Activated gamma-delta T cell (primary cell): ENCODE measurements around the gene HIVEP3.

Source experiments
- DNase-seq: peaks from one replicate; lab custom pipeline; 2025; lab: John Stamatoyannopoulos, UW

The HIVEP3 gene

DNA sequence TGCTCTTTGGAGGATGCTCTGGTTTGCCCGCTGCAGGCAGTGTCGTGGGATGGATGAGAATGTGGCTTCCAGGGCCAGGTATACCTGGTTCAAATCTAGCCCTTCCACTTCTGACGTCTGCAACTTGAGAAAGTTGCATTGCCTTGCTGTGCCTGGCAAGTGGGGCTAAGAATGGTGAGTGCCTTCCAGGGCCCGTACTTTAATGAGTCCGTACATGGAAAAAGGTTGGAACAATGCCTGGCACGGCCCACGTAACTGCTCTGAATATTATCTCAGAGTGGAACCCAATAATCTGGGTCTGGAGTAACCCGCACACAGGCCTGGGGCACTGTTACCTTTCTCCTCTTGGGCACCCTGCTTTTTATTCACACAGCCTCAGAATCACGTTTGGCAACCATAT lies 287.6 kb downstream of the HIVEP3 start:
- DNase-seq, result no peak

DNA sequence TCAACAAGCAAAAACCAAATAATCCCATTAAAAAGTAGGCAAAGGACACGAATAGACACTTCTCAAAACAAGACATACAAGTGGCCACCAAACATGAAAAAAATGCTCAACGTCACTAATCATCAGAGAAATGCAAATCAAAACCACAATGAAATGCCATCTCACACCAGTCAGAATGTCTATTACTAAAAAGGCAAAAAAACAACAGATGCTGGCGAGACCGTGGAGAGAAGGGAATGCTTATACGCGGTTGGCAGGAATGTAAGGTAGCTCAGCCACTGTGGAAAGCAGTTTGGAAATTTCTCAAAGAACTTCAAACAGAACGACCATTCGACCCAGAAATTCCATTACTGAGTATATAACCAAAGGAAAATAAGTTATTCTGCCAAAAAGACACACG lies 289.2 kb downstream of the HIVEP3 start:
- no peak for DNase-seq

DNA sequence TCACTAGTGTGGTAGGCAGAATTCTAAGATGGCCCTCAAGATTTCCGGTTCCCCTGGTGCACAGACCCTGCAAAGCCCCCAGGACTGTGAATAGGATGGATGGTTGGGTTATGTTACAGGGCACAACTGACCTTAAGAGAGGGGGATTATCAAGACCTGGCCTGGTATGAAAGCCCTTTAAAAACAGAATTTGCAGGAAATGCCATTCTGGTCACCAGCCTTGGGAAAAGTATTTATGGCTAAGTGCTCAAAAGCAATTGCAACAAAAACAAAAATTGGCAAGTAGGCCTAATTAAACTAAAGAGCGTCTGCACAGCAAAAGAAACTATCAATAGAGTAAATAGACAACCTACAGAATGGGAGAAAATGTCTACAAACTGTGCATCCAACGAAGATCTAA lies 289.6 kb downstream of the HIVEP3 start:
- no peak for DNase-seq

DNA sequence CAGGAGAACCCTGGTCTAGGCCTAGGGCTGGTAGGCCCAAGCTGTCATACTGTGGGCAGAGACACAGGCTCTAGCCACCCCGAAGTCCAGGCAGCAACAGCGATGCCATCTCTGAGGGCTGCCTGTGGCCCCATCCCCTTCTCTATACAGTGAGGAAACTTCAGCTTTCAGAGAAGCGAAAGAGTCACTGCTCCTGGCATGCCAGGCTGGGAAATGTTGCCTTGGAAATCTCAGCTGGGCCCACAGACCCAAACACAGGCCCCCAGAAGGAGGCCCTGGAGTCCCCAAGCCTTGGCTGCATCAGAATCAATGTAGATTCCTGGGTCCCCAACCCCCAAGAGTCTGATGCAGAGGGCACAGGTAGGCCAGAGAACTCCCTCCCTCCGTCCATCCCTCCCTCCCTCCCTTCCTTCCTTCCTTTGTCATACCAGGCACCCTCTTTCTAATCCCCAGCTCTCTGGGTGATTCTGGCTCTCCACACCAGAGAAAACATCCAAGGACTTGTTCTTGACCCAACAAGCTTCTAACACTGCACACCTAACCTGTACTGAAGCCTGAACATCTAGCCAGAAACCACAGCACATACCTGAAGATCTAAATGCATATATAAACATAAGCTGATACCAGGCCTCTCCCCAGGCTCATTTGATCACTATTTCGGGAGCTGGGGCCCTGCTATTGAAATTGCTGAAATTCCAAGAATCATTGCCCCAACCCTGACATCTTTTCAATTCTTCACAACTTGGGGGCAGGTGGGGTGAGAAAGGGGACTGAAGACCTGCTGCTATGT lies 291.0 kb downstream of the HIVEP3 start:
- DNase-seq, result no peak

DNA sequence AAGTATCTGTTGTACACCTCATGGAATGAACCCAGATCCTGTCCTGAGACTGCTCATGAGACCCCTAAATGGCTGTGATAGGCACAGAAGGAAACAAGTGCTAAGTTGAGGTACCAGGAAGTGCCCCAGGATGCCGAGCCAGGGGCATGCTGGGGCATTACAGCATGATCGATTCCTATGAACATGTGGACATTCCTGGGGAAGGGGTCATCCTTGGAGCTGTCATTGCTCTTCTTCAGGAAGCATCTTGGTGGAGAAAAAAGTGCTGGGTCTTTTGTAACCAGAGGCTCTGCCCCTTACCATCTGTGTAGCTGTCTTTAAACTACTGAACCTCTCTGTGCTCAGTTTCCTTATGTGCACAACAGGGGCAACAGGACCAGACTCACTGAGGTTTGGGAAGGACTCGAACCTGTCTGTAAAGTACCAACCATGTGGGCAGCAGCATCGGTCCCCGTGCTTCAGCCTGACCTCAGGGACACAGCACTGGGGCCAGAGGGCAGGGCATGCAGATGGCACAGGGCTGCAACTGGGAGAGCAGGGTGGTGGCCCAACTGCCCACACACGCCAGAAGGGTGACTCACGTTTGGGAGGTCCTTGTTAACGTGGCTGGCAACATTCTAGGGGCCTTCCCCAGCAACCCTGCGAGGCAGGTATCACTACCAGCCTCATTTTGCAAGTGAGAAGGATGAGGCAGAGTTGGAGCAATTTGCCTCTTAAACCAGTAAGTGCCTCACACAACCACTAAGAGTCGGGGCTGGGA lies 291.9 kb downstream of the HIVEP3 start:
- no peak for DNase-seq

DNA sequence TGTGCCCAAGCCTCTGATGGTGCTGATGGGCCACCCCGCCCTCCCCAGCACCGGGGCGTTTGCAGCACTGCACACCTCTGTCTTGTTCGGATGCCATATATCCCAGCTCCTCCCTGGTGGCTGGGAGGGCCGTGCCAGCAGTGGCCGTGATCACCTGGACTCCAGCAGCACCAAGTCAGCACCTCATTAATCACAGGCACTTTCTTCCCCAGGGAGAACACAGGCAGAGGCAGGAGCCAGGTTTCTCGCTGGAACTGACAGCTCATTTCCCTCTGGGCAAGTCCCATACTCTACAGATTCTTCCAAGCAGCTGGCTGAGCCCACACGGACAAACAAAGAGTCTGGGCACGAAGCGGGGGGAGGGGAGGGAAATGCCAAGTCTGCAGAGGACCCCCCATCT lies 292.6 kb downstream of the HIVEP3 start:
- DNase-seq, result no peak

DNA sequence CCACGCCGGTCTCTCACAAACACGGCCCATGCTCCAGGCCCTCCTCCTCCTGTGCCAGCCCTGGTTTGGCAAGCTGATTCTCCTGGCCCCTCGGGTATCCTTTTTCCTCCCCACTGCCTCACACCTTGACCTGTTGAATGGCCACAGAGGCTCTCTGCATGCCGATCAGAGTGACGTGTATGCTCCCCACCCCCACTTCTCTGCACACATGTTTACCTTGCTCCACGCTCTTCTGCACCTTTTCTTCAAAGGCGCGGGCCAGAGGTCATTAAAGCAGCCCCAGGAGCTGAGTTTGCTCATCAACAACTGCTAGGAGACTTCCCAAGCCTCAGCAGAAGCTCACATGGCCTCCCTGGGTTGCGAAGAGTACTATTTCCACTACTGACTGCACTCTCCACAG lies 295.0 kb downstream of the HIVEP3 start:
- DNase-seq, result no peak

DNA sequence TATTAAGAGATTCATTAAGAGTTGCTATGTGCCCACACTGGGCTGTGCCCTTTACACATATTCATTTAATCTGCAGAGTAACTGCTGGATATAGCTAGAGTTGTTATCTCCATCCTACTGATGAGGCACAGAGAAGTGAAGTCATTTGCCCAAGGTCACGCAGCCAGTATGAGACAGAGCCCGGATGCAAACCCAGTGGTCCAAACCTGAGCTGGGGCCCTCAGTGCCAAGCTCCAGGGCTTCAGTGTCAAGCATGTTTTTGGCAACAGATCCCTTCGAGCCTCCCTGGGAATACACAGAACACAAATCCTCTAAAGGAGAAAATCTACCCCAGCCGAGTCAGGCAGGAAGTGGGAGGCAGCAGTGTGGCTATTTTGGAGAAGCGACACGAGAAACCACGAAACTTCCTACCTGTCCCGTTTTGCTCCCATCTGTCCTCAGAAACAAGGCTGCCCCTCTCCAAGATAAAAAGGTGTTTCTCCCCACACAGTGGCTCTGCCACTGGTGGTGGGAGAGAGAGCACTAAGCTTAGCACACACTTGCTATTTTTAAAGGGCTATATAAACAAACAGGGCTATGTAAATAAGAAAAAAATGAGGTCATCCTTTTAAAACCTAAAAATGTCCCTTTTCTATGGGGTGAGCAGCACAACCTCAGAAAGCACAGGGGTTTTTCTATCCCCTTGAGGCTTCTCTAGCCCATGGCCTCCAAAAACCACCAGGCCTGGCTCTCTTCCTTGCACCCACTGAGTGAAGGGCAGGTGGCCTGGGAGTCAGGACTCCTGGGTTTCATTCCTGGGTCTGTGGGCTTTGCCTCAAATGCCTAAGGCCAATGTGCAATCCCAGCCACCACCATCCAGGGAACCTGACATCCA lies 295.6 kb downstream of the HIVEP3 start:
- DNase-seq, result no peak

DNA sequence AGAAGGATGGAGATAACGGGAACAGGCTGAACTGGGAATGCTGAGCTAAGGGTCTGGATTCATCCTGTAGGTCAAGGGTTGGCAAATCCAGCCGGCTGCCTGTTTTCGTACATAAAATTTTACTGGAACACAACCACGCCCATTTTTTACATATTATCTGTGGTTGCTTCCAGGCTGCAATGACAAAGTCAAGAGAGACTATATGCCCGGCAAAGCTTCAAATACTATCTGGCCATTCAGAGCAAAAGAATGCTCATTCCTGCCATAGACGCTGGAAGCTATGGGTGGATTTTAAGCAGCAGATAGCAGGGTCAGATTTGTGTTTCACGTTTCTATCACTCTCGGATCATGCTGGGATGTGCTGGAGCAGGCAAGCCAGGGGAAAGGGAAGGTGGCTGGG lies 296.3 kb downstream of the HIVEP3 start:
- no peak for DNase-seq

DNA sequence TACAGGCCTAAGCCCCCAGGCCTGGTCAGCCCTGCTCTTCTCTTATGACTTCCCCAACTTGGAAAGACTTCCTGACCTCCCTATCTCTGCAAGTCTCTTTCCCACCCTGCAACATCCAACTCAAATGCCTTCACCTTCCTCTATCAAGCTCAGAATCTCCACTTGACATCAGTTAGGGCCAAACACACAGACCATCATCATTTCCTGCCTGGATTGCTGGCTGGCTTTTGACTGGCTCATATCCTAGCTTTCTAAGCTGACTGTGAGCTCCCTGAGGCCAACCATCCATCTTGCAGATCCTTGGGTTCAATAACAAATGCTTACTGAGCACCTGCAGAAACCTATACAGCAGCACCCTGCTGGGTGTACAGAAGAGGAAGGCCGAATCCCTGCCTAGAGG lies 296.9 kb downstream of the HIVEP3 start:
- no peak for DNase-seq

DNA sequence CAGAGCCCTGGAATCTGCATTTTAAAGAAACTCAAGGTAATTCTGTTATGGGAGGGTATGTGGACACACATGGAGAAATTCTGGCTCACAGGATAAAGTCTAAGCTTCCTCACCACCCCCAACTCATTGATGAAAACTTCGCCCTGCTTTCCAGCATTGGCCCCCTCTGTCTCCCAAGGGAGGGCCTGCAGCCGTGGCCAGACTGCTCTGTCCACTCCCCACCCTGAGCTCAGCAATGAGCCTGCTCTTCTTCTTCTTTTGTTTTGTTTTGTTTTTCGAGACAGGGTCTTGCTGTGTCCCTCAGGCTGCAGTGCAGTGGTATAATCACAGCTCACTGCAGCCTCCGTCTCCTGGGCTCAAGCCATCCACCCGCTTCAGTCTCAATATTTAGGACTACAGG lies 297.5 kb downstream of the HIVEP3 start:
- no peak for DNase-seq

DNA sequence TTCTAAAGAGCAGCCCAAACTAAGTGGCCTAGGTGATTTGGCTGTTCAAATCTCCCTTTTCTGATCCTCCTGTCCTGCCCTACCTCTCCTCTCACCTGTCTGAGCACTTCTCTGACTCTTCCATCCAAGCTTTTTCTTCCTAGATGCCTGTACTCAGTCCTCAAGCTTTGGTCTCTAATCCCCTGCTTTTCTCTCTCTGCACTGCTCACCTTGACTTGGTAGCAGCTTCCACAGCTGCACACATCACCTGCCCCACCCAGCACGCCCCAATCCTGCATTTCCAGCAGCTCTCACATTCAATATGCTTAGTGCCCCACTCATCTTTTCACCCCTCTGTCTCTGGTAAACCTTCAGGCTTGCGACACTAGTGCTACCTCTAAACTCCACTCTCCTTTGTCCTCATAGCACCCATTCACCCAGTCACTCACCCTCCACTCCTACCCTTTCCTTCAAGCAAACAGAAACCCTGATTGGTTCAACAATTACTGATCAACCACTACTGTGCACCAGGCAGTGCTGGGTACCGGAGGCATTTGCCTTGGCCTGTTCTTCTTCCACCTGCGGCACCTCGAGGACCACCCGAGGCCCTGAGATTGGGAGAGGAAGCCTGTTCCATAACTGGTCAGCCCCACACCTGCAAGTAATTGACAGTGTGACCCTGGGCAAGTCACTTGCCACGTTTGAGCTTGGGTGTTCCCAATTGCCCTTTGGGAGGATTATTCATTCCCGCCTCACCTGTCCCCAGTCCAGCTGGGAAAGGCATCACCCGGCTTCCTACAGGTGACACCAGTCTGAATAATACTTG lies 298.2 kb downstream of the HIVEP3 start:
- no peak for DNase-seq

DNA sequence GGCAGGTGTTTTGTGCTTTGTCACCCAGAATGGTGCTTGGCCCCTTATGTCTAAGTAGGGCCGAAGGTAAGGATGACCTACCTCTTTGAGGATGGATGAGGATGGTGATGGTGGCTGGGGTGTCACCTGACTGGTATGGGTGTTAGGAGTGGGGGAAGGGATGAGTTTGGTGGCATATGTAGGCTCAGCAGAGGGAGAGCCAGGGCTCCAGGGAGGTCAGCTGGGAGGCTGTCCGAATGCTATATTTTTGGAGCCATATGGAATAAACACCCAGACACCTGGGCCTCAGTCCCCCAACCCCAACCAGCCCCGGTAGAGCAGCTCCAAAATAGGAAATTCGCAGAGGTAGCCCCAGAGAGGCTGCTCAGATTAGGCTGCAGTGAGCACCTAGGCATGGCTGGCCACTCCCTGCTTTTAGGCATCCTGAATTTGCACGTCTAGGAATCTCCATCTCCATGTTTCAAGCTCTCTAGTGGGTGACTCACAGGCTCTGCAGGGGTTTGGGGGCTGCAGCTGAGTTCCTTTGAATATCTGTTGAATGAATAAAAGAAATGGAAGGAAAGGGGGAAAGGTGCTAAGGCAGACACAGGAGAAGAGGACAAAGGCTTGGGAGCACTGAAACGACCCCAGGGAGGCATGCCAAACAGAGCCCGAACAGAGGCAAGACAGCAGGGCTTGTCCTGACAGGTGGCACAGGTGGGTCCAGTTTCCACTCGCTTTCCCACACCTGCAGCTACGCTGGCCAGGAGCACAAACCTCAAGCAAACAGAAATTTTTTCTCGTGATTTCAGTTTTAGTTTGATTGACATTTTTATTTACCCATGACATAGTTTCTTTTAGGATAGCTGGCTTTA lies 299.0 kb downstream of the HIVEP3 start:
- DNase-seq, result no peak

DNA sequence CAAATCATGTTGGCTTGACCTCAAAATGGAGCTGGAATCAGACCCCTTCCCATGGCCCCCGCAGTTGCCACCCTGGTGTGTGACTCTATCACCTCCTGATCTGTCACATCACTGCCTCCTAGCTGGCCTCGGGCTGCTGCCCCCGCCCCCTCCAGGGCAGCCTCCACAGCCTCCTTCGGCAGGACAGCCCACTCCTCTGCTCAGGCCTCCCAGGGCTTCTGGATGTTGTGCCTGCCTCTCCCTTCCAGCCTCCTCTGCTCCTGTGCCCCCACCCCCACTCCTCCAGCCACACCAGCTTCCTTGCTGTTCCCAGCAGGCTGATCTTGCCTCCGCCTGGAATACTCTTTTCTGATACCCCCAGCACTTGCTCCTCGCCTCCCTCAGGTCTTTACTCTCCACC lies 299.9 kb downstream of the HIVEP3 start:
- no peak for DNase-seq

DNA sequence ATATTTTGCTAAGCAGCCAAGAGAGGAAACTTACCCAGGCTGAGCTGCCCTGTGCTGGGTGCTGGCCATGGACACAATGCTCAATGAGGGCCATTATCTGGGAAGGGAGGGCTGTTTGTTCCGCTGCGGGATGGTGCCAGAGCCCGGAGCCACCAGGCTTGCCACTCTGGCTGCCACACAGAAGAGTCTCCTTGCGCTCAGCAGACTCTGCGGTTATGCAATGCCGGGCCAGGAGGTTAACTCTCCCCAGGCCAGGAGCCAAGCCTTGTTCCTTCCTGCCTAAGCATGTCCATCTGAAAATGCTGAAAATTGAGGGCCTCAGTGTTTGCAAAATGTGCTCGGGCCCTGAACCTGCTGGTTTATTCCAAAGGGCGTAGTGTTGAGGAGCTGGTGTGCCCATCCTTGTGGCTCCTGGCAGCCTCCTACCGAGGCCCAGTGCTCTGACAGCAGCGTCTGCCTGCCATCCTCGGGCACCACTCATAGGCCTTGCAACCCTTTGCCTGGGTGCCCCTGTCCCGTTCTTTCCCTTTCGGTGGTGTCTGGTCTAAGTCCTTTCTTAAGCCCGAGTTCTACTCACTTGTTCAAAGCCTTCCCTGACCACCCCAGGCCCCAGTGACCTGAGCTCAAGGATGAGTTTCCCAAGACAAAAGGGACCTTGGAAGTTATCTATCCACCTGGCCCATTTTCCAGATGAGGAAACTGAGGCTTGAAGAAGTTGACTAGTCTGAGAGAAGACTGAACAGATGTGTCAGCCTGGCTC lies 300.5 kb downstream of the HIVEP3 start:
- DNase-seq, result no peak

DNA sequence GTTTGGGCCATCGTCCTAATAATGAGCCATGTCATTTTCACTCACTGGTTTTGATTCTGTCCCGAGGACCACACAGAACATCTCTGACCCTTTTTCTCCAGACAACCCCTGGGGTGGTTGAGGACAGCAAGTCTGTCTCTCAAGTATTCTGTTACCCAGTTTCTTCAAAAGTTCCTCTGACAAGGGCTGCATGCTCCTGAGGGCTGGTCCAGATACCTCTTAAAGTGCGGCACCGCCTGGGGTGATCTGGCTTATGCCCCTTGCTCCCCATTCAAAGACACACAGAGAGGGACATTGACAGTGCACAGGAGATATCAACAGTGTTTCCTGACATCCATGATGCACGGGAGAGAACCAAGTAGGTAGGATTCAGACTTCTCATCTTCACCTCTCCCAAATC lies 301.4 kb downstream of the HIVEP3 start:
- DNase-seq, result no peak

DNA sequence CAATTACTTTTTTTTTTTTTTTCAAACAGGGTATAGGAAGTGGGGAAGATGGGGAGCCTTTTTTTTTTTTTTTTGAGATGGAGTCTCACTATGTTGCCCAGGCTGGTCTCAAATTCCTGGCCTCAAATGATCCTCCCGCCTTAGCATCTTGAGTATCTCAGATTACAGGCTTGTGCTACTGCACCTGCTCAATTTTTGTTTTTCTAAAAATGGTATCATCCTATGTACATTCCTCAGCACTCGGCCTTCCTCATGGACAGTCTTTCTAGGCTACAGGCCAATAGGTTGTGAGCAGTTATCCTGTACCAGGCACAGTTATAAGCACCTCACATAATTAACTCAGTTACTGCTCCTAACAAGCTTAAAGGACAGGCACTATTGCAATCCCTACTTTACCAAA lies 302.2 kb downstream of the HIVEP3 start:
- DNase-seq, result no peak

DNA sequence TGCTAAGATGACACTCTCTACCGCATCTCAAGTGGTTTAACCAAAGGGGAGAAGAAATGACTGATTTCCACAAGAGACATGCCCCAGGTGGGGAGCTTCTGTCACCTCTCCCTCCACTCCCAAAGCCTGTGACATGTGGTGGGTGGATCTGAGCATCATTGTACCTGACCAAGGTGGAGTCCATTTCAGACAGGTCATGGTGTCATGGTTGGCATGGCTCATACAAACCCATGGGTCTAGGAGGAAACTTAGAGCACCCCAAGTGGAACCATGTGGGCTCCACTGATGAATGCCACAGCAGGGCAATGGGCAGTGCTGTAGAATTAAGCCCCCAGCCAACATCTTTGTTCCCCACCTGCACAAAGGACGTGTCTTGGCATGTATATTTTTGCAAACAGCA lies 302.7 kb downstream of the HIVEP3 start:
- no peak for DNase-seq

DNA sequence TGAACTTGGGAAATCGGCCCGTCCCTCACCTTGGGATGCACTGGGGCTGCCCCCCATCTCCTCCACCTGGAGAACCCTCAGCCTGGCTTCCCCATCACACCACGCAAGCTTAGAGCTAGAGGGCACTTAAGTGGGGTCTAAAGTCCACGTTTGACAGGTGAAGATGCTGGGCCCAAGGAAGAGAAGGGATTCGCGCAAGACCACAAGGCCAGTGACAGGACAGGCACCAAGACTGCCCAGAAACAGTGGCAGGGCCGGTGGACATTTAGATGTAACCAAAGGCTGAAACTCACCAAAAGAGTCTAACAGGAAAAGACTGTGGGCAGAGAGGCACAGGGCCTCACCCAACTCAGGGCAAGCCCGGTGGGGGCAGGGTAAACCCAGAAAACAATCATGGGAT lies 303.4 kb downstream of the HIVEP3 start:
- no peak for DNase-seq

DNA sequence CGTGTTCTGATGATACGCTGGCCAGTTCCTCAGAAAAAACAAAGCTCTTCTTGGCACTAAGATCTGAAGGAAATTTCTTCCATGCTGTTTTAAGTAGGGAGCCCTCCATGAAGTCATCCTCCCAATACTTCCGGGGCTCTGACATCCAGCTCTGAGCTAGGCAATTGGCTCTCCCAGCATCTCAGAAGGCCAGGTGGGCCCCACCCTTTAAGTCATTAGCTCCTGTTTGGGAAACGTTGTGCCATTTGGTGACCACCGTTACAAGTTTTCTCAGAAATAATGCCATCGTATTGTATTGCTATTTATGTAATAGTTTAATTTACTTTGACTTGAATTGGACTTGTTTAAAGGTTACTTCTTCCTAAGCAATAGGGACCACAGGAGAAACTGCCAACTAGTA lies 303.9 kb downstream of the HIVEP3 start:
- no peak for DNase-seq
